ENCODE data around the gene ZNF205. TPM values are rescaled to one million over a fixed set of nuclear protein-coding genes. Genes with fewer than 3 reads are reported as not detected.

ZNF205 gene
- polyA plus RNA-seq, 4 donors = 12.7 to 17.7 (median 16.2) TPM

DNA sequence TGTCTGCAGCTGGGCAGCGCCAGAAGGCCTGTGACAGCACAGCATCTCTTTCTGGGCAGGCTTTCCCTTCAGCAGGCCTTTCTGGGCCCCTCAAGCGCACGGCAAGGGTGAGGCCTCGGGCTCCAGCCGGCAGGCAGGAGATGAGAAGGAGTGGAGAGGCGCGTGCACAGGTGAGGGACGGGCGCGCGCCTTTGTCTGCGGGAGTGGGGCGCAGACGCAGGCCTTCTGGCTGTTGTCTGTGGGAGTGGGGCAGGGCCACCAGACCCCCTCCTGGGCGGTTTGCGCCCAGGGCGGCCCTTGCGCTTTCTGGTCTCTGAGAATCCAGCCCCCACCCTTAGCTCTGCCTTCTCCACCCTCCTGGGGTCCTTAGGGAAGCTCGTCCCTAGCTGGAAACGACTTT is 6.5 kb downstream of the ZNF205 start:
- DNase-seq = no peak
- Histone ChIP-seq H3K27ac (ENCODE audit: low read depth in 1 of 3, low read length in 2 of 3) (no peak overlapping the region), H3K36me3 (ENCODE audit: control insufficient read depth in 3 of 3, insufficient read depth in 2 of 3, low read depth in 1 of 3, low read length in 3 of 3) (peaks cover 0 to 74% (median 0%) of the 10 kb centered on the region in 3 donors), H3K4me3 (ENCODE audit: low read depth in 1 of 3, low read length in 3 of 3) (no peak overlapping the region), H3K9me3 (ENCODE audit: control insufficient read depth in 2 of 2, insufficient read depth in 1 of 2, low read depth in 1 of 2, low read length in 1 of 2) (no peaks in the 10 kb centered on the region), H3K27me3 (ENCODE audit: control insufficient read depth in 3 of 3, insufficient read depth in 3 of 3, low read length in 3 of 3) (no peaks in the 10 kb centered on the region), H3K4me1 (ENCODE audit: control insufficient read depth in 3 of 3, insufficient read depth in 2 of 3, low read depth in 1 of 3, low read length in 2 of 3) (peaks cover 0 to 5% (median 0%) of the 10 kb centered on the region in 3 donors)
- FAIRE-seq = no peak
- 91 to 94% (median 93%) methylated on average over 20 of the region's 20 CpGs for WGBS, 3 donors

DNA sequence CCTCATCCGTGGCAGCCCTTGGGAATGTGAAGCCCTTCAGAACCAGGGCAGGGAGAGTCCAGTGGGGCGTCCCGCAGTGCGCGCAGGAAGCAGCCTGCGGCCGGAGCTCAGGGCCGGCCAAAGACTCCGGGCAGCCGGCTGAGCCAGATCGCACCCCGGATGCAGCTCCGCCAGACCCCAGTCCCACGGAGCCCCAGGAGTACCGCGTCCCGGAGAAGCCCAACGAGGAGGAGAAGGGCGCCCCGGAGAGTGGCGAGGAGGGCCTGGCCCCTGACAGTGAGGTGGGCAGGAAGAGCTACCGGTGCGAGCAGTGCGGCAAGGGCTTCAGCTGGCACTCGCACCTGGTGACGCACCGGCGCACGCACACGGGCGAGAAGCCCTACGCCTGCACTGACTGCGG is 6.9 kb downstream of the ZNF205 start:
- 95 to 96% (median 96%) methylated on average over 29 to 33 of the region's 33 CpGs for WGBS, 3 donors
- H3K4me3 ChIP-seq (ENCODE audit: low read depth in 1 of 3, low read length in 3 of 3) = no peak overlapping the region
- peaks cover 0 to 71% (median 0%) of the 10 kb centered on the region in 3 donors for H3K36me3 ChIP-seq (ENCODE audit: control insufficient read depth in 3 of 3, insufficient read depth in 2 of 3, low read depth in 1 of 3, low read length in 3 of 3)
- DNase-seq = no peak
- no peak for FAIRE-seq
- no peak overlapping the region for H3K27ac ChIP-seq (ENCODE audit: low read depth in 1 of 3, low read length in 2 of 3)
- no peaks in the 10 kb centered on the region for H3K27me3 ChIP-seq (ENCODE audit: control insufficient read depth in 3 of 3, insufficient read depth in 3 of 3, low read length in 3 of 3)
- H3K4me1 ChIP-seq (ENCODE audit: control insufficient read depth in 3 of 3, insufficient read depth in 2 of 3, low read depth in 1 of 3, low read length in 2 of 3) = peaks cover 0 to 6% (median 0%) of the 10 kb centered on the region in 3 donors
- no peaks in the 10 kb centered on the region for H3K9me3 ChIP-seq (ENCODE audit: control insufficient read depth in 2 of 2, insufficient read depth in 1 of 2, low read depth in 1 of 2, low read length in 1 of 2)

DNA sequence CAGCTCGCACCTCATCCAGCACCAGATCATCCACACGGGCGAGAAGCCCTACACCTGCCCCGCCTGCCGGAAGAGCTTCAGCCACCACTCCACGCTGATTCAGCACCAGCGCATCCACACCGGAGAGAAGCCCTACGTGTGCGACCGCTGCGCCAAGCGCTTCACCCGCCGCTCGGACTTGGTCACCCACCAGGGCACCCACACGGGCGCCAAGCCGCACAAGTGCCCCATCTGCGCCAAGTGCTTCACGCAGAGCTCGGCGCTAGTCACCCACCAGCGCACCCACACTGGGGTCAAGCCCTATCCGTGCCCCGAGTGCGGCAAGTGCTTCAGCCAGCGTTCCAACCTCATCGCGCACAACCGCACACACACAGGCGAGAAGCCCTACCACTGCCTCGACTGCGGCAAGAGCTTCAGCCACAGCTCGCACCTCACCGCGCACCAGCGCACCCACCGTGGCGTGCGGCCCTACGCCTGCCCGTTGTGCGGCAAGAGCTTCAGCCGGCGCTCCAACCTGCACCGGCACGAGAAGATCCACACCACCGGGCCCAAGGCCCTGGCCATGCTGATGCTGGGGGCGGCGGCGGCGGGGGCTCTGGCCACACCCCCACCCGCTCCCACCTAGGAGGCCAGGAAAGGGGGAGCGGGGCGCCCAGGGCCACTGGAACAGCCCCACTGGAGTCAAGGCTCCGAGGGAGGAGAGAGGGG is 7.5 kb downstream of the ZNF205 start:
- no peak overlapping the region for H3K27ac ChIP-seq (ENCODE audit: low read depth in 1 of 3, low read length in 2 of 3)
- no peaks in the 10 kb centered on the region for H3K9me3 ChIP-seq (ENCODE audit: control insufficient read depth in 2 of 2, insufficient read depth in 1 of 2, low read depth in 1 of 2, low read length in 1 of 2)
- H3K4me1 ChIP-seq (ENCODE audit: control insufficient read depth in 3 of 3, insufficient read depth in 2 of 3, low read depth in 1 of 3, low read length in 2 of 3) = peaks cover 0 to 6% (median 0%) of the 10 kb centered on the region in 3 donors
- FAIRE-seq = no peak
- H3K4me3 ChIP-seq (ENCODE audit: low read depth in 1 of 3, low read length in 3 of 3) = no peak overlapping the region
- H3K27me3 ChIP-seq (ENCODE audit: control insufficient read depth in 3 of 3, insufficient read depth in 3 of 3, low read length in 3 of 3) = no peaks in the 10 kb centered on the region
- WGBS, 3 donors = 94 to 97% (median 95%) methylated on average over 47 to 57 of the region's 57 CpGs
- no peak for DNase-seq
- peaks cover 0 to 67% (median 0%) of the 10 kb centered on the region in 3 donors for H3K36me3 ChIP-seq (ENCODE audit: control insufficient read depth in 3 of 3, insufficient read depth in 2 of 3, low read depth in 1 of 3, low read length in 3 of 3)

DNA sequence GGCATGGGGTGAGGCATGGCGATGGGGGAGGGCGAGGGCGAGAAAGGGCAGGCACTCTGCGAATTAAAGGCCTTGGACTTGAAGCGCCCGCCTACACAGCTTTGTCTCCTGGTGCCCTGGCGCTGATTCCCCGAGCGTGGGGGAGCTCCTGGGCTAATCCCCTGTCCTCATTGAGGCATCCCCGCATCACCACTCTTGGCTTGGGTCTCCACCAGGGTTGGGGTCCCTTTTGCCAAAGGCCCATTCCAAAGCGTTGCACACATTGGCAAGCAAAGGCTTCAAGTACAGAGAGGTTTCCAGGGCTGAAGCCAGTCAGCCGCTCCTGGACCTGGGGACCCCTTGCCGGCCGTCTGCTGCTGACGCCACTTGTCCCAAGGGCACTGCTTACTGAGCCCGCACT is 8.0 kb downstream of the ZNF205 start:
- FAIRE-seq (no peak), DNase-seq (no peak)
- H3K27ac ChIP-seq (ENCODE audit: low read depth in 1 of 3, low read length in 2 of 3) = no peak overlapping the region
- no peaks in the 10 kb centered on the region for H3K9me3 ChIP-seq (ENCODE audit: control insufficient read depth in 2 of 2, insufficient read depth in 1 of 2, low read depth in 1 of 2, low read length in 1 of 2)
- H3K4me1 ChIP-seq (ENCODE audit: control insufficient read depth in 3 of 3, insufficient read depth in 2 of 3, low read depth in 1 of 3, low read length in 2 of 3) = peaks cover 0 to 11% (median 0%) of the 10 kb centered on the region in 3 donors
- 86 to 95% (median 93%) methylated on average over 15 to 16 of the region's 16 CpGs for WGBS, 3 donors
- H3K4me3 ChIP-seq (ENCODE audit: low read depth in 1 of 3, low read length in 3 of 3) = no peak overlapping the region
- no peaks in the 10 kb centered on the region for H3K27me3 ChIP-seq (ENCODE audit: control insufficient read depth in 3 of 3, insufficient read depth in 3 of 3, low read length in 3 of 3)
- H3K36me3 ChIP-seq (ENCODE audit: control insufficient read depth in 3 of 3, insufficient read depth in 2 of 3, low read depth in 1 of 3, low read length in 3 of 3) = peaks cover 0 to 61% (median 0%) of the 10 kb centered on the region in 3 donors

DNA sequence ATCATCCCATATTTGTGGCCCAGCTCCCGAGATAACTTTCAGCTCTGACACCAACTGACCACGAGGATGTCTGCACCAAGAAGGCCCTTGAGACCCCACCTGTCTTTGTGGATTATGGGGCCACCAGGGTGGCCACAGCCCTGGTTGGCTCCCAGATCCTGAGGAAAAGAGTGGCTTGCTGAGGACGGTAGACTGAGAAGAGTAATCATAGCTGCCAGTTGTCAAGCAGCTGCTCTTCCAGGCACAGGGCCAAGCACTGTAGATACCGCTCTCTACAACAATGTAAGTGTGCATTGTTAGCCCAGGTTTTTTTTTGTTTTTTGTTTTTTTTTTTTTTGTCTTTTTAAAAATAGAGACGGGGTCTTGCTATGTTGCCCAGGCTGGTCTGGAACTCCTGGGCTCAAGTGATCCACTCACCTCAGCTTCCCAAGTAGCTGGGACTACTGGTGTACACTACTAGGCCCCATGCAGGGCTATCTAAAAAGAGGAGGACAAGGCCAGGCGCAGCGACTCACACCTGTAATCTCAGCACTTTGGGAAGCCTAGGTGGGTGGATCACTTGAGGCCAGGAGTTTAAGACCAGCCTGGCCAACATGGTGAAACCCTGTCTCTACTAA is 9.6 kb downstream of the ZNF205 start:
- Histone ChIP-seq H3K4me1 (ENCODE audit: control insufficient read depth in 3 of 3, insufficient read depth in 2 of 3, low read depth in 1 of 3, low read length in 2 of 3) (peaks cover 0 to 11% (median 0%) of the 10 kb centered on the region in 3 donors), H3K27ac (ENCODE audit: low read depth in 1 of 3, low read length in 2 of 3) (no peak overlapping the region), H3K27me3 (ENCODE audit: control insufficient read depth in 3 of 3, insufficient read depth in 3 of 3, low read length in 3 of 3) (no peaks in the 10 kb centered on the region), H3K36me3 (ENCODE audit: control insufficient read depth in 3 of 3, insufficient read depth in 2 of 3, low read depth in 1 of 3, low read length in 3 of 3) (peaks cover 0 to 50% (median 0%) of the 10 kb centered on the region in 3 donors), H3K9me3 (ENCODE audit: control insufficient read depth in 2 of 2, insufficient read depth in 1 of 2, low read depth in 1 of 2, low read length in 1 of 2) (no peaks in the 10 kb centered on the region), H3K4me3 (ENCODE audit: low read depth in 1 of 3, low read length in 3 of 3) (no peak overlapping the region)
- DNase-seq (no peak), FAIRE-seq (no peak)
- WGBS, 3 donors = 31 to 67% (median 49%) methylated on average over 7 of the region's 7 CpGs

DNA sequence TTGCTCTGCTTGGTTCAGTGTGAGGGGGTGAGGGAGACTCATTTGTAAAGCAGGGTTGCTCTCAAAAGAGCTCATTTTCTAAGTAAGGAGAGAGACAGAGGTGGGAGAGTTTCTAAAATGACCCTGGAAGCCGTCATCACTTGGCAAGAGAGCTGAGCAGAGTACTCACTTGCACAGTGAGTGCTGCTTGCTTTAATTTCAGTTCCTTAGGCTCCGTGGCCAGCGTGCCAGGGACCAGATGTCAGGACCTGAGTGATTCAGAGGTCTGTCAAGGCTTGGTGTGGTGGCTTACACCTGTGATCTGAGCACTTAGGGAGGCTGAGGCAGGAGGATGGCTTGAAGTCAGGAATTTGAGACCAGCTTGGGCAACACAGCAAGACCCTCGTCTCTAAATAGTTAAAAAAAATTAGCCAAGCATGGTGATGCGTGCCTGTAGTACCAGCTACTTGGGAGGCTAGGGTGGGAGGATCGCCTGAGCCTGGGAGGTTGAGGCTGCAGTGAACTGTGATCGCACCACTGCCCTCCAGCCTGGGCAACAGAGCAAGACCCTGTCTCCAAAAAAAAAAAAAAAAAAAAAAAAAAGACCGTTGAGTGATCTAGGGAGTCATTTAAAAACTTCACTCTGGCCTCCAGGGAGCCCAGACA is 10.7 kb downstream of the ZNF205 start:
- no peak for FAIRE-seq
- WGBS, 3 donors = 48 to 65% (median 56%) methylated on average over 7 to 8 of the region's 8 CpGs

DNA sequence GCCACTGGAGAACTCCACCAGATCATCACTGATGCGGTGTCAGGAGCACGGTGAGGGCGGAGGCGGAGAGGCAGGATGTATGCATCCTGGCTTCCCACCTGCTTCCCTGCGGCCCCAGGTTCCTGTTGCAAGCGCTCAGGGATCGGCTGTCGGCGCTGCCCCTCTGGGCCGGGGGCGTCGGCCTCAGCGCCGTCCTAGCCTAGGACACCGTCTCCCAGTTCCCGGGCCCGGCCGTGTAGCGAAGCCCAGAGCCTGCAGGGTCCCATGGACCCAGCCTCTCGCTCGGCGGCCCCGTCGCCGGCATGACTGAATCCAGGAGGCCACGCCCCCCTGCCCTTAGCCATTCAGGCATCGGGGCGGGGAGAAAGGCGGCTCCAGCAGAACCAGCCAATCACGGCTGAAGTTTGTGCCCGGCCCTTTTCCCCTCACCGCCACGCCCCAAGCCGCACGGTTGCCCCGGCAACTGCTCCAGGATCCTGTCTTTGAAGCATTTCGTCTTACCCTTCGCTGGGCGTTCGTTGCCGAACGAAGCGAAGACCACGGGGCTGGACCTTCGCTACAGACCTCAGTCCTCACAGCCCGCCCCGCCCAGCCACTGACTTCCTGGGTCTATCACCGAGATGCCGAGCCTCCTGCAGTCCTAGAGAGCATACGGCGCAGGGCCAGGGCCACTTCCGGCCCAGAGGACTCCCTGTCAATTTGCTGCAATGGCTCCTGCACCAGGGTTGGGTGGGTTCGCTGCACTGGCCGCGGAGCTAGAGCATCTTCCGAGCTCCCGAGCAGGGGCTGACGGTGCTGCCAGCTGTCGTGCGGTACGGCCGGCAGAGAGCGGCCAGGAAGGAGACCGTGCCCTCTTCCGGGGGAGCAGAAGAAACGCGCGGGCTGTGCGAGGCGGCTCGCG is 11.8 kb downstream of the ZNF205 start:
- no peaks in the 10 kb centered on the region for H3K9me3 ChIP-seq (ENCODE audit: control insufficient read depth in 2 of 2, insufficient read depth in 1 of 2, low read depth in 1 of 2, low read length in 1 of 2)
- peaks cover 0 to 14% (median 0%) of the 10 kb centered on the region in 3 donors for H3K4me1 ChIP-seq (ENCODE audit: control insufficient read depth in 3 of 3, insufficient read depth in 2 of 3, low read depth in 1 of 3, low read length in 2 of 3)
- peak; percentile 97 to 98 for DNase-seq
- H3K27ac ChIP-seq (ENCODE audit: low read depth in 1 of 3, low read length in 2 of 3) = peak overlapping the region; percentile 56 to 89 (median 82)
- WGBS, 3 donors = 0% methylated on average over 61 to 72 of the region's 72 CpGs
- peaks cover 0 to 40% (median 0%) of the 10 kb centered on the region in 3 donors for H3K36me3 ChIP-seq (ENCODE audit: control insufficient read depth in 3 of 3, insufficient read depth in 2 of 3, low read depth in 1 of 3, low read length in 3 of 3)
- FAIRE-seq = no peak
- H3K4me3 ChIP-seq (ENCODE audit: low read depth in 1 of 3, low read length in 3 of 3) = peak overlapping the region; percentile 59 to 86 (median 63)
- H3K27me3 ChIP-seq (ENCODE audit: control insufficient read depth in 3 of 3, insufficient read depth in 3 of 3, low read length in 3 of 3) = no peaks in the 10 kb centered on the region

More for the DNA sequence above, 10.7 kb downstream of the ZNF205 start:
- no peak for DNase-seq
- H3K4me3 ChIP-seq (ENCODE audit: low read depth in 1 of 3, low read length in 3 of 3) = no peak overlapping the region
- peaks cover 0 to 44% (median 0%) of the 10 kb centered on the region in 3 donors for H3K36me3 ChIP-seq (ENCODE audit: control insufficient read depth in 3 of 3, insufficient read depth in 2 of 3, low read depth in 1 of 3, low read length in 3 of 3)
- H3K27ac ChIP-seq (ENCODE audit: low read depth in 1 of 3, low read length in 2 of 3) = no peak overlapping the region
- no peaks in the 10 kb centered on the region for H3K9me3 ChIP-seq (ENCODE audit: control insufficient read depth in 2 of 2, insufficient read depth in 1 of 2, low read depth in 1 of 2, low read length in 1 of 2)
- H3K27me3 ChIP-seq (ENCODE audit: control insufficient read depth in 3 of 3, insufficient read depth in 3 of 3, low read length in 3 of 3) = no peaks in the 10 kb centered on the region
- H3K4me1 ChIP-seq (ENCODE audit: control insufficient read depth in 3 of 3, insufficient read depth in 2 of 3, low read depth in 1 of 3, low read length in 2 of 3) = peaks cover 0 to 11% (median 0%) of the 10 kb centered on the region in 3 donors

DNA sequence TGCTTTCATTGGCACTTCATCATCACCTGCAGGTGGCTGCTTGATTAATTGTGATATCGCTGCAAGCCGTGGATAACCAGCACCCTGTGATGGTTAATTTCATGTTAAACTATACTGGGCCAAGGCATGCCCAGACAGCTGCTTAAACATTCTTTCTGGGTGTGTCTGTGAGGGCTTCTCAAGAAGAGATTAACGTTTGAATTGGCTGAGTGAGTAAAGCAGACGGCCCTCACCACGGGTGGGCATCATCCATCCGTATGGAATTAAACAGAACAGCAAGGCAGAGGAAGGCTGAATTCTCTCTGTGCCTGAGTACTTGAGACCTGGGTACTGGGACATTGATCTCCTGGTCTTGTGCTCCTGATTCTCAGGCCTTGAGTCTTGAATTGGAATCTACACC is 15.4 kb downstream of the ZNF205 start:
- FAIRE-seq (no peak), DNase-seq (no peak)
- Histone ChIP-seq H3K4me3 (ENCODE audit: low read depth in 1 of 3, low read length in 3 of 3) (no peak overlapping the region), H3K9me3 (ENCODE audit: control insufficient read depth in 2 of 2, insufficient read depth in 1 of 2, low read depth in 1 of 2, low read length in 1 of 2) (no peaks in the 10 kb centered on the region), H3K27me3 (ENCODE audit: control insufficient read depth in 3 of 3, insufficient read depth in 3 of 3, low read length in 3 of 3) (no peaks in the 10 kb centered on the region), H3K27ac (ENCODE audit: low read depth in 1 of 3, low read length in 2 of 3) (no peak overlapping the region), H3K36me3 (ENCODE audit: control insufficient read depth in 3 of 3, insufficient read depth in 2 of 3, low read depth in 1 of 3, low read length in 3 of 3) (peaks cover 0 to 32% (median 0%) of the 10 kb centered on the region in 3 donors), H3K4me1 (ENCODE audit: control insufficient read depth in 3 of 3, insufficient read depth in 2 of 3, low read depth in 1 of 3, low read length in 2 of 3) (peaks cover 0 to 21% (median 0%) of the 10 kb centered on the region in 3 donors)
- 62 to 73% (median 64%) methylated on average over 6 of the region's 6 CpGs for WGBS, 3 donors
